T-helper 1 cell treated with Interleukin-12 subunit alpha and Interleukin-12 subunit beta and Interleukin-4 antibody, amounts not matched to agents 30 ng/mL and 1 ng/mL, for 36 hours (primary cell): ENCODE data around the gene TUBB4B. TPM values are rescaled to one million over a fixed set of nuclear protein-coding genes. Genes with fewer than 3 reads are reported as not detected.

ENCODE experiments used
- intact Hi-C: fragments of 100-400 bp; cut with micrococcal nuclease; formaldehyde crosslinking; loops from one replicate; pipeline ENCODE4 v1.15.1; 2024
- total RNA-seq: library from RNA; stranded (reverse); gene quantifications from 2 replicates; pipeline ENCODE4 v1.2.3, GENCODE V29; 2022

The TUBB4B gene
- total RNA-seq, 1 donor from 2014 or later, result 280 TPM

GRCh38 chr9:137266585-137267453 is 25.7 kb downstream of the TUBB4B start:
- intact Hi-C loops, result no loop called here

DNA sequence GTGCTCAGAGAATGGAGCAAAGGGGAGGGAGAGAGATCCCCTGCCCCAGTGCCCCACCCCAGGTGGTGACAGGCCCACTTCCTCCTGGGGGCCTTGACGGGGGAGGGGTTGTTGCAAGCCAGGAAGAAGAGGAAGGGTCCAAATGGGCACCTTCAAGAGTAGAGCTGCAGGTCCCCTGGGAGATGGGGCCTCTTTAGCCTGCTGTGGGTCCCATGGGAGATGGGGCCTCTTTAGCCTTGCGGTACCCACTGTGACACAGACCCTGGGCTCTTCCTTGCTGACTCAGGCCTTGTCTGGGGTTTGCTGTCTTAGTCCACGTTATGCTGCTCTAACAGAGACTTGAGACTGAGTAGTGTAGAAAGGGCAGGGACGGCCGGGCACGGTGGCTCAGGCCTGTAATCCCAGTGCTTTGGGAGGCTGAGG is 26.9 kb downstream of the TUBB4B start:
- intact Hi-C loops, result no loop called here

DNA sequence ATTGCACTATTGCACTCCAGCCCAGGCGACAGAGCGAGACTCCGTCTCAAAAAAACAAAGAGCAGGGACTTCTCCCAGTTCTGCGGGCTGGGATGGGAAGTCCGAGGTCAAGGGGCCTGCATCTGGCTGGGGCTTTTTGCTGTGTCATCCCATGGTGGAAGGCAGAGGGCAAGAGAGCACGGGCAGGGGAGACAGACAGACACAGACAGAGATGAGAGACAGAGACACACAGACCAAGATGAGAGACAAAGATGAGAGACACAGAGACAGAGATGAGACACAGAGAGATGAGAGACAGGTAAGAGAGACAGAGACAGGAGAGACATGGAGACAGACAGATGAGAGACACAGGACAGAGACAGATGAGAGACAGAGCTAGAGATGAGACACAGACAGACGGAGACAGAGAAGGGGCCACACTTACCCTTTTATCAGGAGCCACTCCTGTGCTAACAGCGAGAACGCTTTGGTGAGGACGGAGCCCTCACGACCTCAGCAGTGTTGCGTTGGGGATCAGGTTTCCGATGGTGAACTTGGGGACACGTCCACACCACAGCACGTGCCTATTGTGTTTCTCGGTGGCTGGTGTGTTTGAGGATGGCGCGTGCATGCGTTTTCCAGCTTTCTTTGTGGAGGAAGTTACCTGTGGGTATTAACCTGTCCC is 27.6 kb downstream of the TUBB4B start:
- intact Hi-C loops, result no loop called here

DNA sequence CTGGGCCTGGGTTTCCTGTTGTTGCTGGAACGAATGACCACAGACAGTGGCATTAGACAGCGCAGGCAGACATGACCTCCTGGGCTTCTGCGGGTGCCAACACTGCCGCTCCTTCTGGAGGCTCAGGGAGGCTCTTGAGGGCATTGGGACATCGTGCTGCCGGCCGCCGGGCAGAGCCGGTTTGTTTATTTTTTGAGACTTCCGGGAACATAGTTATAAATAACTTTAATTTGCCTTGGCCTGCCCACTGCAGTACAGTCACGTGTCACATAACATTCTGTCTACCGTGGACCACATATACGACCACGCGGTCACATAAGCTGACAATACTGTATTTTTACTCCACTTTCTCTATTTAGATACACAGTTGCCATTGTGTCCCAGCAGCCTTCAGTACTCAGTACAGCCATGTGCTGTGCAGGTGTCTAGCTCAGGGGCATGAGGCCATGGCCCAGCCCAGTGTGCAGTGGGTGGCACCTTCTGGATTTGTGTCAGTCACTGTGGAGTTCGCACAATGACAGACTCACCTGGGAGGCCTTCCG is 28.2 kb downstream of the TUBB4B start:
- intact Hi-C loops, result no loop called here

DNA sequence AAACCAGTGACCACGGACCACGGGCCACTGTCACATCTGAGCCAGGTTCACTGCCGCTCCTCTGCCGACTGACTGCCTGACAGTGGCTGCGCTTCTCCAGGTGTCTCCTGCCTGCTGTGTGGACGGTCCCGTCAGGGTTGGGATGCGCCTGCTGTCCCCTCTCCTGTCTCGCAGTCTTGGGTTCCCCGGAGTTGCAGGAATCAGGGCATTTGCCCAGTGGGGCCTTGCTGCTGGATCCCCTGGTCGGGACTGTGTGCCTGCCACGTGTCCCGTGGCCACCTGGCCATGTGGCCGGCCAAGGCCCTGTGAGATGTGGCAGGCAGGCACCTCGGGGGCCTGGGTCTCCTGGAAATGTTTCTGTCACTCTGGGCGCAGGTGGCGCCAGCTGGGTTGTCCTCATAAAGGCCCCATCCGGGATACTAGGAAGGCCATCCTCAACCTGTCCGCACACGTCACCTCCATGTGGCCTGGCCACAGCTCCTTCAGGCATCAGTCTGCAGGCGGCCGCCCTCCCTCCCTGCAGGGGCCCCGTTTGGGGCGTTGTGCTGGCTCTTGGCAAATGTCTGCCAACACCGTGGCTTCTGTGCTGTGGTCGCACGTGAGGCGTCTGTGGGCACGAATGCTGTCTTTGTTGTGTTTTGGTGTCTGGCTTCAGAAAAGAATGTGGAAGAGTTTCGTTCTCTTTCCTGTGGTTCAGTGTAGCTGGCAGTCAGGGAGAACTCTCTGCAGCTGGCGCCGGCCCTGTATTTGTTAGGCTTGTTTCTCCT is 30.0 kb downstream of the TUBB4B start:
- intact Hi-C loops, result no loop called here

- intact Hi-C loops, result no loop called here
Observed at GRCh38 chr9:137271696-137272076, 30.6 kb downstream of the TUBB4B start.

DNA sequence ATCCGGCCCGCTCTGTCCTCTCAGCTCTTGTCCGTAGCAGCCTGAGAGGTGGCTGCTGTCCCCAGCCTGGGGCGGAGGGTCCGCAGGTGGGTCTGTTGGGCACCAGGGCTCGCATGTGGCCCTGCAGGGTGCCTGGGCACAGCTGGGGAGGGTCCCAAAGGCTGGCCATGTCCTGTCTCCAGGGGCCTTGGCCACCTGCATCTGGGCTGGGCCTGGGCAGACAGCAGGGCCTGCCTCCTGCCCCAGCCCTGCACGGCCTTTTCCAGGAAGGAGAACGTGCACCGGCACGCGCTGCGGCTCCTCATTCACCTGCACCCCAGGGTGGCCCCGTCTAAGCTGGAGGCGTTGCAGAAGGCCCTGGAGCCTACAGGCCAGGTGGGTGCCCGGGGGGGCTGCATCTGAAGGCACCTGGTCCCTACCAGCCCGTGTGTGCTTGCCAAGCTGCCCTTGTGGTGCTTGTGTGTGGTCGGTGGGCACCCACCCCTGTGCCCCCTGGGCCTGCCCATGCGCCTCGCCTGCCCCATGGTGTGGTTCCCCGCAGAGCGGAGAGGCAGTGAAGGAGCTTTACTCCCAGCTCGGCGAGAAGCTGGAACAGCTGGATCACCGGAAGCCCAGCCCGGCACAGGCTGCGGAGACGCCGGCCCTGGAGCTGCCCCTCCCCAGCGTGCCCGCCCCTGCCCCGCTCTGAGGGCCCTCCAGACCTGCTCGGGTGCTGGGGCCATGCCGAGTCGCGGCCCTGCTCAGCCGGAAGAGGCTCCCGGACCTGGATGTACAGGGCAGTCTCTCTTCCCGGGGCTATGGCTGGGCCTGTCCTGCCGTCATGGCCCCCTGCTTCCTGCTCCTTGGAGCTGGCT is 31.4 kb downstream of the TUBB4B start:
- intact Hi-C loops, result no loop called here

GRCh38 chr9:137273095-137273490 is 32.0 kb downstream of the TUBB4B start:
- intact Hi-C loops, result no loop called here

GRCh38 chr9:137273611-137274320 is 32.7 kb downstream of the TUBB4B start:
- intact Hi-C loops, result no loop called here

DNA sequence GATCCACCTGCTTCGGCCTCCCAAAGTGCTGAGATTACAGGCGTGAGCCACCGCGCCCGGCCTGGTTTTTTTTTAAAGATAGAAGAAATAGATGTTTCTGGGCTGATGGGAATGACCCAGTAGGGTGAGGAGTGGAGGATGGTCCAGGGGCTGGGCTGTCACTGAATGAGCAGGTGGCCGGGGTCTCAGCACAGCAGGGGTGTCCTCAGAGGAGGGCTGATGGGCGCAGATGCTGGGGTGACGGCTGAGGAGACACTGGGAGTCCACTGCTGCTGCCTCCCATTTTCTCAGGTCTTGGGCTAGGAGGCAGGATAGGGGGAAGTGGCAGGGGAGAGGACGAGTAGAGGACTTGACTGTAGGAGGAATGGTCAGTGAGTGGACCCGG is 34.1 kb downstream of the TUBB4B start:
- intact Hi-C loops, result no loop called here

GRCh38 chr9:137275588-137276472 is 34.7 kb downstream of the TUBB4B start:
- intact Hi-C loops, result no loop called here

GRCh38 chr9:137276473-137277328 is 35.6 kb downstream of the TUBB4B start:
- intact Hi-C loops, result no loop called here

- intact Hi-C loops, result no loop called here
Observed at GRCh38 chr9:137277329-137278041, 36.4 kb downstream of the TUBB4B start, which contains the start of gene TOR4A. Gene TOR4A (plus strand): TSS chr9:137277726. CDS start chr9:137278690, 964 bp downstream.

DNA sequence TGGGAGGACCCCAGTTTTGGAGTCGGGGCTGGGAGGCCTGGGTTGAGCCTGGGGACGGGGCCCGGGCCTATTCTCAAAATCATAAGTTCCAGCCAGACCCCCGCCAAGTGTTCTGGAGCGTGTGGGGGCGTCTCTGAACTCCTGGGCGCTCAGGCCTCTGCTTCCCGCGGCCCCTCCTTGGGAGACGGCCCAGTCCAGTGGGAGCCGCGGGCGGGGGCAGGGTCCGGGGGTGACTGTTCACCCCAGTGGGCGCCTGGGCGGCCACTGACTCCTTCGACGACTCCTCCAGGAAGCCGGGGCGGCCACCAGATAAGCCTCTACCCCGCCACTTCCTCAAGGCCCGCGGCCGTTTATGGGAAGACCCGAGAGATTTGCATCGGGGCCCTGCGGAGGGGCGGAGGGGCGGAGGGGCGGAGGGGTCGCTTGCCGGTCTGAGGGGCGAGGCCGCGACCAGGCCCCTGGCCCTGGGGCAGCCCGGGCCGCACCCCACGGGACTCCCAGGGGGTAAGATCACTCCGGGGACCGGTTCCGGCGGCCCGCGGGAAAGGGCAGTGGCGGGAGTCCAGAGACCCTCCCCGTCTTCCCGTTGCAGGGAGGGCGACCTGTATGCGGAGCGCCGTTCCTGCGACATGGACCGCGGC is 37.1 kb downstream of the TUBB4B start:
- intact Hi-C loops, result no loop called here

GRCh38 chr9:137278721-137279711 is 37.9 kb downstream of the TUBB4B start:
- intact Hi-C loops, result no loop called here
